Gastroesophageal sphincter (tissue), 4 donors: Measurements from ENCODE around the gene RNF126. TPM values are rescaled to one million over a fixed set of nuclear protein-coding genes. Genes with fewer than 3 reads are reported as not detected.

Experiments
- ATAC-seq: fragments of 150-250 bp; one replicate; pipeline ENCODE4 v1.9.1; 2016; ENCODE audit warnings: mild to moderate bottlenecking, moderate library complexity
- H3K27ac ChIP-seq, 4 donors: fragments of 200-600 bp; sonication (generic) in 3 of 4; 1 replicate in 3 of 4; 2 replicates in 1 of 4; pipeline ENCODE4 v1.5.1; 2016 to 2019
- H3K27me3 ChIP-seq: fragments of 200-600 bp; sonication (generic); one replicate; pipeline ENCODE4 v1.5.1; 2019
- H3K36me3 ChIP-seq, 2 donors: fragments of 200-600 bp; sonication (generic); one replicate each; pipeline ENCODE4 v1.5.1; 2019; ENCODE audit warnings: control low read depth in 1 of 2
- H3K4me1 ChIP-seq, 3 donors: fragments of 200-600 bp; sonication (generic); 1 replicate in 2 of 3; 2 replicates in 1 of 3; pipeline ENCODE4 v1.5.1; 2016 to 2019; ENCODE audit warnings: control low read depth in 2 of 3
- H3K4me3 ChIP-seq, 2 donors: fragments of 200-600 bp; sonication (generic); one replicate each; pipeline ENCODE4 v1.5.1; 2019; ENCODE audit warnings: mild to moderate bottlenecking in 1 of 2, moderate library complexity in 1 of 2
- H3K9me3 ChIP-seq, 3 donors: fragments of 200-600 bp; sonication (generic); one replicate each; pipeline ENCODE4 v1.5.1; 2017 to 2019; ENCODE audit warnings: control low read depth in 2 of 3
- CTCF ChIP-seq, 4 experiments: fragments of 200-600 bp in 2 of 4; fragments of 450-650 bp in 2 of 4; sonication (generic) in 1 of 4; IDR thresholded peaks; one replicate each; pipeline ENCODE4 v1.5.1; 2017 to 2019; ENCODE audit warnings: antibody characterized with exemption in 4 of 4, mild to moderate bottlenecking in 2 of 4, moderate library complexity in 2 of 4
- EP300 ChIP-seq: sonication (generic); formaldehyde crosslinking; IDR thresholded peaks from one replicate; pipeline ENCODE4 v1.6.1; 2017; ENCODE audit warnings: antibody characterized with exemption, mild to moderate bottlenecking
- POLR2A ChIP-seq, 2 donors: fragments of 450-650 bp; IDR thresholded peaks; one replicate each; pipeline ENCODE4 v1.6.1; 2017; ENCODE audit warnings: antibody characterized with exemption in 2 of 2, mild to moderate bottlenecking in 2 of 2, moderate library complexity in 1 of 2
- POLR2AphosphoS5 ChIP-seq: sonication (generic); formaldehyde crosslinking; IDR thresholded peaks from one replicate; pipeline ENCODE4 v1.6.1; 2017; ENCODE audit warnings: antibody characterized with exemption
- WGBS, 2 donors: methylation state at CpG; one replicate each; pipeline ENCODE4 v1.1.5; 2018; ENCODE audit warnings: low coverage in 1 of 2; 5-methylcytosine and 5-hydroxymethylcytosine counted together
- total RNA-seq, 4 donors: library from RNA; depleted of rRNA; stranded (reverse); fragments of >200 nt; gene quantifications; one replicate each; pipeline ENCODE4 v1.1.0, GENCODE V29; 2016

Gene RNF126
- total RNA-seq, 4 donors from 2014 or later = 47.7 to 57.9 (median 52.0) TPM

- Histone ChIP-seq H3K27ac (no peak overlapping the region), H3K4me1 (peaks cover 0 to 20% (median 6%) of the 10 kb centered on the region in 3 donors), H3K36me3 (peaks cover 0 to 35% of the 10 kb centered on the region in 2 donors), H3K27me3 (no peaks in the 10 kb centered on the region), H3K4me3 (no peak overlapping the region), H3K9me3 (no peaks in the 10 kb centered on the region)
- WGBS, 2 donors = 0% methylated on average over 1 of the region's 70 CpGs; no CpG with 5 or more reads in 1 of the 2 donors
- no peak for ATAC-seq
- TF ChIP-seq POLR2A (IDR thresholded peaks at IDR 0.05) (no peak), POLR2AphosphoS5 (no peak), CTCF (IDR thresholded peaks at IDR 0.05) (no peak), EP300 (no peak)
Observed at GRCh38 chr19:642767-643727, 20.0 kb downstream of the RNF126 start.

- H3K27me3 ChIP-seq = no peaks in the 10 kb centered on the region
- WGBS, 2 donors = 78% methylated on average over 6 of the region's 17 CpGs; no CpG with 5 or more reads in 1 of the 2 donors
- TF ChIP-seq POLR2AphosphoS5 = no peak
- TF ChIP-seq CTCF (IDR thresholded peaks at IDR 0.05) = no peak
- no peak overlapping the region for H3K4me3 ChIP-seq
- H3K4me1 ChIP-seq = peaks cover 0 to 20% (median 6%) of the 10 kb centered on the region in 3 donors
- H3K27ac ChIP-seq = no peak overlapping the region
- no peaks in the 10 kb centered on the region for H3K9me3 ChIP-seq
- no peak for ATAC-seq
- peaks cover 0 to 21% of the 10 kb centered on the region in 2 donors for H3K36me3 ChIP-seq
Observed at GRCh38 chr19:641702-642101, 21.3 kb downstream of the RNF126 start.

DNA sequence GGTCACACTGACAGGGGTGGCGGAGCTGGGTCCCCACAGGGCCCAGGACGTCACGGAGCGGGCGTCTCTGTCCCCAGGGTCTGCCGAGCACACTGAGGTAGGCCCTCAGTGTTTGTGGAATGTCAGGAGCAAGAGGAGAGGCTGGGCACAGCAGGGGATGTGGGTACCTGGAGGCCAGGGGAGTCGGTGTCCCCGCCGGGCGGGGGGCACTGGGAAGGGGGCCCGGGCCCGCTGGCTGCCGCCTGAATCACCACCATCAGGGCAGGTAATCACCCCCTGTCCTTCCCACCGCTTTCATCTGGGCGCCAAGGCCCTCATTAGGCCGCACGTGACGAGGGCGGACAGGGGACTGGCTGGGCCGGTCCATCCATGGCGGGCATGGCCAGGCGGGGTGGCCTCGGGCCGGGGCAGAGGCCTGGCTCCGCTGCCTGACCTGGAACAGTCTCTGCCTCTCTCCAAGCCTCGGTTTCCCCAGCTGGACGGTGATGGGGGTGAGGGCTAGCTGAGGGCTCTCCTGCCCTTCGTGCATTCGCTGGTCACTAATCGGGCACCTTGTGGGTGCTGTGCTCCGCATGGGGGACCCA, 22.3 kb downstream of the RNF126 start:
- ATAC-seq = no peak
- no CpG with 5 or more reads among the region's 31 CpGs for WGBS, 2 donors
- H3K4me3 ChIP-seq = no peak overlapping the region
- H3K4me1 ChIP-seq = peaks cover 0 to 20% (median 6%) of the 10 kb centered on the region in 3 donors
- H3K36me3 ChIP-seq = peaks cover 0 to 11% of the 10 kb centered on the region in 2 donors
- H3K27ac ChIP-seq = peak overlapping the region in 3 of 4 donors; percentile 56 to 75 (median 69)
- TF ChIP-seq POLR2A (IDR thresholded peaks at IDR 0.05) (peak in 1 of 2 donors; percentile 9), CTCF (IDR thresholded peaks at IDR 0.05) (no peak)
- H3K9me3 ChIP-seq = no peaks in the 10 kb centered on the region
- H3K27me3 ChIP-seq = no peaks in the 10 kb centered on the region

DNA sequence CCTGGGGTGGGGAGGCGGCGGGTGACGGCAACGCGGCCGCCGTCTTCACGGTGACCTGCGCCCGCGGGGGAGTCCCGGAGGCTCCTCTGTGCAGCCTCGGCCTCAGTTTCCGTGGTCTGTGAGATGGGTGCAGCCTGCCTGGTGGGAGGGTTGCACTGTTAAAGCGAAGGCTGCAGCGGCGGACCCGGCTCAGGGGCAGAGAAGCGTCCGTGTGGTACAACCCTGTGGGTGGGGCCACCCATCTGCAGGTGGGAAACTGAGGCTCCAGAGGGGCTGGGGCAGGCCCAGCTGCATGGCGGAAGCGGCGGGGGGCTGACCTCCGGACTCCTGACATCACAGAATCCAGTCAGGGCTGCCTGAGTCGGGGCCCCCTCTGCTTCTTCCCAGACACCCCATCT, 22.9 kb downstream of the RNF126 start:
- Histone ChIP-seq H3K36me3 (peaks cover 0 to 9% of the 10 kb centered on the region in 2 donors), H3K9me3 (no peaks in the 10 kb centered on the region), H3K4me1 (peaks cover 0 to 20% (median 6%) of the 10 kb centered on the region in 3 donors), H3K27ac (peak overlapping the region in 3 of 4 donors; percentile 56 to 75 (median 69)), H3K27me3 (no peaks in the 10 kb centered on the region), H3K4me3 (peak overlapping the region; percentile 26 to 55)
- WGBS, 2 donors = no CpG with 5 or more reads among the region's 25 CpGs
- ATAC-seq = no peak
- TF ChIP-seq POLR2A (IDR thresholded peaks at IDR 0.05) = no peak
- no peak for TF ChIP-seq POLR2AphosphoS5
- TF ChIP-seq EP300 = no peak
- no peak for TF ChIP-seq CTCF (IDR thresholded peaks at IDR 0.05)
